ENCODE data around the gene BACH2.
"Not testable (repeated sequence)": the region's sequence is repeated elsewhere in the genome, so short reads cannot be mapped to it uniquely, and the experiment has no call there.

BACH2 gene

DNA sequence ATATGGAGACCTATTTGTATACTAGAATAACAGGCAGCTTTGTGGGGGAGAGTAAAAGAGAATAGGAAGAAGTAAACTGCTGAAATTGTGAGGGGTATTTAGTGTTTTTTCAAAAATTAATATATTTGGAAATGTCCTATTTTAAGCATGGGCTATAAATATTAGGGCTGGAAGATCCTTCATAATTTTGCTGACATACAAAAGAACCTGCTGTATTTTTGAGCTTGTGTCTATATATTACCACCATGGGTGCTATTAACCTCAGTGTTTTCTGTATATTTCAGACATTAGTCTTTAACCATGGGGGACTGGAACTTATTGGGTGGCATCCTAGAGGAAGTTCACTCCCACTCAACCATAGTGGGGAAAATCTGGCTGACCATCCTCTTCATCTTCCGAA is 402.5 kb downstream of the BACH2 start, which contains the start of gene GJA10:
Gene GJA10, plus strand, starts transcription at position 301 of the 400 bp plus-strand sequence. Its CDS starts 0 bp downstream, at position 301.
- Histone ChIP-seq H3K27me3 (ENCODE audit: insufficient read depth, poor library complexity, severe bottlenecking) (peaks cover 4% of the 10 kb centered on the region), H3K4me3 (replicated peaks; ENCODE audit: insufficient read depth, low read length) (no peak within 1 kb of the TSS), H3K27ac (replicated peaks) (no peak within 1 kb of the TSS)
- no peak for DNase-seq (ENCODE audit: low read depth in 1 of 2, low spot score in 1 of 2)
- TF ChIP-seq SPI1 (IDR thresholded peaks at IDR 0.05; ENCODE audit: borderline replicate concordance, low read depth) = no peak
- TF ChIP-seq REST (IDR thresholded peaks at IDR 0.05; ENCODE audit: insufficient replicate concordance, low read depth) = no peak
- TF ChIP-seq GABPA (IDR thresholded peaks at IDR 0.05; ENCODE audit: low read depth) = no peak
- TF ChIP-seq, protein P1, sequence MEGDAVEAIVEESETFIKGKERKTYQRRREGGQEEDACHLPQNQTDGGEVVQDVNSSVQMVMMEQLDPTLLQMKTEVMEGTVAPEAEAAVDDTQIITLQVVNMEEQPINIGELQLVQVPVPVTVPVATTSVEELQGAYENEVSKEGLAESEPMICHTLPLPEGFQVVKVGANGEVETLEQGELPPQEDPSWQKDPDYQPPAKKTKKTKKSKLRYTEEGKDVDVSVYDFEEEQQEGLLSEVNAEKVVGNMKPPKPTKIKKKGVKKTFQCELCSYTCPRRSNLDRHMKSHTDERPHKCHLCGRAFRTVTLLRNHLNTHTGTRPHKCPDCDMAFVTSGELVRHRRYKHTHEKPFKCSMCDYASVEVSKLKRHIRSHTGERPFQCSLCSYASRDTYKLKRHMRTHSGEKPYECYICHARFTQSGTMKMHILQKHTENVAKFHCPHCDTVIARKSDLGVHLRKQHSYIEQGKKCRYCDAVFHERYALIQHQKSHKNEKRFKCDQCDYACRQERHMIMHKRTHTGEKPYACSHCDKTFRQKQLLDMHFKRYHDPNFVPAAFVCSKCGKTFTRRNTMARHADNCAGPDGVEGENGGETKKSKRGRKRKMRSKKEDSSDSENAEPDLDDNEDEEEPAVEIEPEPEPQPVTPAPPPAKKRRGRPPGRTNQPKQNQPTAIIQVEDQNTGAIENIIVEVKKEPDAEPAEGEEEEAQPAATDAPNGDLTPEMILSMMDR (IDR thresholded peaks at IDR 0.05; ENCODE audit: insufficient read depth, low read length) = no peak
- TF ChIP-seq POLR2AphosphoS5 (IDR thresholded peaks at IDR 0.05; ENCODE audit: low read depth) = no peak

DNA sequence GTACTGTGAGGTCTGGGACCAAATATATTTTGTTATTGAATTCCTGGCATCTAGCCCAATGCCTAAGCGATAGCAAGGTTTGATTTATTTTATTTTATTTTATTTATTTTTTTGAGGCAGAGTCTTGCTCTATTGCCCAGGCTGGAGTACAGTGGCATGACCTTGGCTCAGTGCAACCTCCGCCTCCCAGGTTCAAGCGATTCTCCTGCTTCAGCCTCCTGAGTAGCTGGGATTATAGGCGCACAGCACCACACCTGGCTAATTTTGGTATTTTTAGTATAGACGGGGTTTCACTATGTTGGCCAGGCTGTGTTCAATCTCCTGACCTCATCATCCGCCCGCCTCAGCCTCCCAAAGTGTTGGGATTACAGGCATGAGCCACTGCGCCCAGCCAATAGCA is 404.1 kb downstream of the BACH2 start:
- not testable (repeated sequence) for H3K4me3 ChIP-seq (replicated peaks; ENCODE audit: insufficient read depth, low read length); H3K27ac ChIP-seq (replicated peaks); DNase-seq (ENCODE audit: low read depth in 1 of 2, low spot score in 1 of 2); H3K27me3 ChIP-seq (ENCODE audit: insufficient read depth, poor library complexity, severe bottlenecking)

DNA sequence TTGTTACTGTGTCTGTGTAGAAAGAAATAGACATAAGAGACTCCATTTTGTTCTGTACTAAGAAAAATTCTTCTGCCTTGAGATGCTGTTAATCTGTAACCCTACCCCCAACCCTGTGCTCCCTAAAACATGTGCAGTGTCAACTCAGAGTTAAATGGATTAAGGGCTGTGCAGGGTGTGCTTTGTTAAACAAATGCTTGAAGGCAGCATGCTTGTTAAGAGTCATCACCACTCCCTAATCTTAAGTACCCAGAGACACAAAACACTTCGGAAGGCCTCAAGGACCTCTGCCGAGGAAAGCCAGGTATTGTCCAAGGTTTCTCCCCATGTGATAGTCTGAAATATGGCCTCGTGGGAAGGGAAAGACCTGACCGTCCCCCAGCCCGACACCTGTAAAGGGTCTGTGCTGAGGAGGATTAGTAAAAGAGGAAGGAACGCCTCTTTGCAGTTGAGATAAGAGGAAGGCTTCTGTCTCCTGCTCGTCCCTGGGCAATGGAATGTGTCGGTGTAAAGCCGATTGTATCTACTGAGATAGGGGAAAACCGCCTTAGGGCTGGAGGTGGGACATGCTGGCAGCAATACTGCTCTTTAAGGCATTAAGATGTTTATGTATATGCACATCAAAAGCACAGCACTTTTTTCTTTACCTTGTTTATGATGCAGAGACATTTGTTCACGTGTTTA is 405.7 kb downstream of the BACH2 start:
- not testable (repeated sequence) for DNase-seq (ENCODE audit: low read depth in 1 of 2, low spot score in 1 of 2); H3K27me3 ChIP-seq (ENCODE audit: insufficient read depth, poor library complexity, severe bottlenecking); H3K27ac ChIP-seq (replicated peaks); H3K4me3 ChIP-seq (replicated peaks; ENCODE audit: insufficient read depth, low read length)

- no peak for DNase-seq (ENCODE audit: low read depth in 1 of 2, low spot score in 1 of 2)
- no peak for TF ChIP-seq SPI1 (IDR thresholded peaks at IDR 0.05; ENCODE audit: borderline replicate concordance, low read depth)
- no peak for TF ChIP-seq GABPA (IDR thresholded peaks at IDR 0.05; ENCODE audit: low read depth)
- TF ChIP-seq REST (IDR thresholded peaks at IDR 0.05; ENCODE audit: insufficient replicate concordance, low read depth) = no peak
- TF ChIP-seq, protein P1 (IDR thresholded peaks at IDR 0.05; ENCODE audit: insufficient read depth, low read length) = no peak
- no peak for TF ChIP-seq POLR2AphosphoS5 (IDR thresholded peaks at IDR 0.05; ENCODE audit: low read depth)
- H3K4me3 ChIP-seq (replicated peaks; ENCODE audit: insufficient read depth, low read length) = no peak overlapping the region
- peaks cover 9% of the 10 kb centered on the region for H3K27me3 ChIP-seq (ENCODE audit: insufficient read depth, poor library complexity, severe bottlenecking)
- no peak overlapping the region for H3K27ac ChIP-seq (replicated peaks)
Measured at GRCh38 chr6:89888871-89889270, 407.8 kb downstream of the BACH2 start.

DNA sequence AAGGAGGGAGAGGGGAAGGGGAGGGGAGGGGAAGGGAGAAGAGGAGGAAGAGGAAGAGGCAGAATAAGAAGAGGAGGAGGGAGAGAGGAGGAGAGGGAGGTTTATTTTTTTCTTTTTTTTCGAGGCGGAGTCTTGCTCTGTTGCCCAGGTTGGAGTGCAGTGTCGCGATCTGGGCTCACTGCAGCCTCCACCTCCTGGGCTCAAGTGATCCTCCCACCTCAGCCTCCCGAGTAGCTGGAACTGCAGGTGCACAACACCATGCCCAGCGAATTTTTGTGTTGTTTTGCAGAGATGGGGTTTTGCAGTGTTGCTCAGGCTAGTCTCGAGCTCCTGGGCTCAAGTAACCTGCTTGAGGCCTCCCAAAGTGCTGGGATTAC is 408.5 kb downstream of the BACH2 start:
- no peak for DNase-seq (ENCODE audit: low read depth in 1 of 2, low spot score in 1 of 2)
- no peak overlapping the region for H3K27ac ChIP-seq (replicated peaks)

More for the DNA sequence above, 408.5 kb downstream of the BACH2 start:
- Histone ChIP-seq H3K4me3 (replicated peaks; ENCODE audit: insufficient read depth, low read length) (no peak overlapping the region), H3K27me3 (ENCODE audit: insufficient read depth, poor library complexity, severe bottlenecking) (peaks cover 9% of the 10 kb centered on the region)
- TF ChIP-seq REST (IDR thresholded peaks at IDR 0.05; ENCODE audit: insufficient replicate concordance, low read depth) = no peak
- TF ChIP-seq, protein P1 (IDR thresholded peaks at IDR 0.05; ENCODE audit: insufficient read depth, low read length) = no peak
- no peak for TF ChIP-seq SPI1 (IDR thresholded peaks at IDR 0.05; ENCODE audit: borderline replicate concordance, low read depth)
- TF ChIP-seq POLR2AphosphoS5 (IDR thresholded peaks at IDR 0.05; ENCODE audit: low read depth) = no peak
- TF ChIP-seq GABPA (IDR thresholded peaks at IDR 0.05; ENCODE audit: low read depth) = no peak
